ENCODE results near the gene PXDC1.

PXDC1 gene

GRCh38 chr6:3751077-3751729, at the start of gene PXDC1:
Gene PXDC1 (minus strand): TSS chr6:3751713. CDS start chr6:3751531, 182 bp downstream.
- no peak for DNase-seq

GRCh38 chr6:3800850-3801591, 49.5 kb upstream of the PXDC1 start:
- no peak for DNase-seq

DNA sequence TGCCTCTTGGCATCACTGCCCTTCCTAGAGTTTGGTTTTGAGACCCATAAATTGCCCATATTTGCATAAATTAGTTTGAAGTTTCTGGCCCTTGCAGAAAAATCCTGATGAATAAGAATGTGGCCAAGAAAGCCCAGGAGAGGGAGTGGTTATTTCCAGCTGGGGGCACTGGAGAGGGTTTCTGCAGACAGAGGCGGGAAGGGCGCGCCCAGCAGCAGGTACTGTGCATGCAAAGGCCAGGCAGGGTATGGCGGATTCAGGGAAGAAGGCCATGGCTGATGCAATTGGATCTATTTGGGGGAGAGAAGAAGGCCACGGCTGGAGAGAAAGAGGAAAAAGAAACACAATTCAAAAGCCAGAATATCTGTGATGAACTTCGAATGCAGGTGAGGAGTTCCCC, 48.2 kb upstream of the PXDC1 start:
- DNase-seq: no peak

DNA sequence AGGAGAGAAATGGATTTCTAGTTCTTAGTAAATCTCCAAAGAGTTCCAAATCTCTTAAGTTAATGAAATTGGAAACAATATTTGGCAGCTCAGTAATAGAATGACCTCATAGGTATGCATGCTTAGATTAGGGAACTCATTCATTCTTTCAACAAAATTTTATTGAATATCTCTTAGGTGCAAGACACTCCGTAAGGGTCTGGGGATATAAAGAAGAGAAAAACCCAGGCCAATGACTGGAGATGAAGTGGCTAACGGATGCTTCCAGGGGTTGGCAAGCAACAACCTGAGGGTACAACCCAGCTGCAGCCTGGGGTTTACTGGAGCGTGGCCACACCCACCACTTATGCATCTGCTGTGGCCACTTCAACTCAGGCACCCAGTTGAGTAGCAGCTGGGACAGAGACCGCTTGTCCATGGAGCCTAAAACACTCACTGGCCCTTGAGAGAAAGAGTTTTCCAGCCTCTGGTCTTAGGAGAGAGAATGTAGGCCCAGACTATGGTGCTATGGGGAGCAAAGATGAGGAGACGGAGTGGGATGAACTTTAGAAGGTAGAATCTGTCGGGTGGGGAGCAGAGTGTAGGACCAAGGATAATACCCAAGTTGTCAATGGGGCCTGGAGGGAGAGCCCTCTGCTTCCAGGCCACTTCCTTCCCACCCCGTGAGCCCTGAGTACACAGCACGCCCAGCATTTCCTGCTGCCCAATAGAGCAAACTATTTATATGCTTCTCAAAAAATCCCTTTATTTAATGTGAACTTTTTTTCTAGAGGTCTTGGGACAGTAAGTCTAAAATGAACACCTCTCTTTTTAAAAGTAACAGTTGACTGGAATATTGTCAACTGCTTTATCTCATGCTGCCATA, 46.8 kb upstream of the PXDC1 start:
- DNase-seq: no peak

GRCh38 chr6:3797231-3798054, 45.9 kb upstream of the PXDC1 start:
- DNase-seq: no peak

DNA sequence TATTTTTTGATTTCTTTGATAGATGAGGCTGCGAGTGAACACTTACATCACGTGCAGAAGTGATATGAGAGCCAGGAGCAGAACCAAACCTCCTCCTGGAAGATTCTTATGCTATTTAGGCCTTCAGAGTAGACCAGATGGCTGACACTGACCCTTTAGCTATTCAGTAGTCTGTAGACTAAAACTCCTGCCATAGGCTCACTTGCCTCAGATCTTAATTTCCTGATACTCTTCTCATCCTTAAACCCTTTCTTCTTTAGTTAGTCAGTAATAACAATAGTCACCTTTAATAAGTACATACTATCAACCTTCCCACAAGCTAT, 45.2 kb upstream of the PXDC1 start:
- no peak for DNase-seq

DNA sequence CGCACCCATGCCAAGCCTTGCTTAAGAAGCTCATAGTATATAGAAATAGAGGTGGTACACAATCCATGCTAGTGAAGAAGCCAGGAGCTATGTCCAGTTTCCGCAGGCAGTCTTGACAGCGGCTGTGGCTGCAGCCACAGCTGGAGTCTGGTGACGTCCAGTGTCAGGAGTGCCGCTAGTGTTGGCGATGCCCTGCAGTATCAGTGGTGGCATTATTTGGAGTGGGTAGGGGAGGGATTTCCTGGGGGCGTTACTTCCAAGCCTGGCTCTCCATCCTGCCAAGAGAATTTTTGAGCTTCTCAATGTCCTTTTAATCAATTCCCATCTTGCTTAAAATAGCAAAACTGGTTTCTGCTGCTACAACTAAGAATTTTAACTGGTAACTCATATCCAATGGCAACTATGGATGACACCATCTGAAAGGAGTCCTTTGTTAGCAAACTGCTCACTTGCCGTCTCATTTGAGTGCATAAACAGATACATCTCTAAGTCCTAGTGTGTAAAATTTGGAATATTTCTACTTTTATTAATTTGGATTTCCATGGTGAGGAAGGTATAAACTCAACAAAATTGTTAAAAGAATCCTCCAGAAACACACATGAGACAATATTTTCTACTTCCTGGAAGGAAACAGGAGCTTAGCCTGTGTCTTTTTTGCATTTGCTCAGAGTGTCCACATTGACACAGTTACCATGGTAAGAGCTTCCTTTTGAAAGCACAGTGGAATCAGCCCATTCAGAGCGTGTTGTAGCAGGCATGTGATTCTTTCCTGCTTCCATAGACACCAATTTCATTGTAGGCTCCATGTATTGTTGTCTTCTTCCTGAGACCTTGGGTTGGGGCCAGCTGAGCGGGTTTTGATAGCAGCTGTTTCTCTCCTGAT, 44.6 kb upstream of the PXDC1 start:
- peak; percentile 65 for DNase-seq

DNA sequence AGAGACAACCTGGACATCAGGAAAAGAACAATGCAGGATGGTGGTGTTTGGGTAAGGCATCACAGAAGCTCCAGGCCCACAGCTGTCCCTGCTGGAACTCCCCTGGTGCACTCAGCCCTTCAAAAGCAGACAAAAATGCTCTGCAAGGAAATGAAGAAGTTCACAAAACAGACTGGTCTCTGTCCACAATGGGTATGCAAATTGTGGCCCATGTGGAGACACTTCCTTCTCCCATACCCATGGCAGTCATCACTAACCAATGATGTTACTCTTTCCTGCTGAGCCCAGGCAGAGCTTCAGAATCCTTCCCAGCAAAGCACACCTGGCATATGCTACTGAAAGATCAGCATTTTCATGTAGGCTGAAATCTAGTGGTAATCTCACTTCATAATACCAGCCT, 42.6 kb upstream of the PXDC1 start:
- no peak for DNase-seq

DNA sequence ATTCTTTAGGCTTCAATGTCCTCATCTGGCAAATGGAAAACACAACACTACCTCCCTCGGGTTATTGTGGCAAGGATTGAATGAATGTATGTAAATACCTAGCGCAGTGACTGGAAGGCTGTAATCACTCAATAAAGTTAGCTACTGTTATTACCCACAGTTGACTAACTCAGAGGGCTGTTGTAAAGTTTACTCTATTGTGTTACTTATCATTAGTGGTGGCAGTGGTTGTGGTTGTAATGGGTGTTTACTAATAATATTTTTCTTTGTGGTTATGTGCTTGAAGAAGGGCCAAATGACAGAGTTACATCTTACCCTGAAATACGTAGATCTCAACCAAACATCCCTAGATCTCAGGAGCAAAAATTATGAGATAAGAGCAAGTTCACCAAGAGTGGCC, 42.0 kb upstream of the PXDC1 start:
- DNase-seq: no peak

GRCh38 chr6:3791526-3792203, 40.2 kb upstream of the PXDC1 start:
- DNase-seq: no peak

DNA sequence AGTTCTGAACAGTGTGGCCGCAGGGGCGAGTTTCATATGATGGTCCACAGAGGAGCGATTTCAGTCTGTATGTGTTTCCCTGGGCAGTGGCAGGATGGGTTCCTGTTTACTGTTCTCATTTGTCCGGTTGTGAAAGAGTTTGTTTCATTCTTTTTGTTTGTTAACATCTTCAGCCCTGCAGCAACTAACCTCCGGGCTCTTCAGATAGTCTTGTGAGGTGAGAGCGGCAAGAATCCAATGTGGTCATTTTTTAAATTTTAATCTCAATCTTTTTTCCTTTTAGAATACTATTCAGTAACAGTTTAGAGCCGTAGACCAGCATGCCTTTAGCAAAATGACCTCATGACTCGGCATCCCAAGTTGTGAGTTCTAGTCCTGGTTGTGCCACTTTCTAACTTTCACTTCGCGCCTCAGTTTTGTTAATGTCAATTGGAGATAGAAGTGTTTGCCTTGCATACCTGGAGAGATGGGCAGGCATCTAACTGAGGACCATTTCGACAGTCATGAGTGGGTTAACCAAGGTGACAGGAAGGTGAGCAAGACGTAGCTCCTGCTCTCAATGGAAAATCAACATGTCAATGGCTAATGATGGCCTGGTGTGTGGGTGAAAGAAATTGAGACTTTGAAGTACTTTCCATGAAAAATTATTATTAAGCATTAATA, 38.5 kb upstream of the PXDC1 start:
- DNase-seq: no peak

DNA sequence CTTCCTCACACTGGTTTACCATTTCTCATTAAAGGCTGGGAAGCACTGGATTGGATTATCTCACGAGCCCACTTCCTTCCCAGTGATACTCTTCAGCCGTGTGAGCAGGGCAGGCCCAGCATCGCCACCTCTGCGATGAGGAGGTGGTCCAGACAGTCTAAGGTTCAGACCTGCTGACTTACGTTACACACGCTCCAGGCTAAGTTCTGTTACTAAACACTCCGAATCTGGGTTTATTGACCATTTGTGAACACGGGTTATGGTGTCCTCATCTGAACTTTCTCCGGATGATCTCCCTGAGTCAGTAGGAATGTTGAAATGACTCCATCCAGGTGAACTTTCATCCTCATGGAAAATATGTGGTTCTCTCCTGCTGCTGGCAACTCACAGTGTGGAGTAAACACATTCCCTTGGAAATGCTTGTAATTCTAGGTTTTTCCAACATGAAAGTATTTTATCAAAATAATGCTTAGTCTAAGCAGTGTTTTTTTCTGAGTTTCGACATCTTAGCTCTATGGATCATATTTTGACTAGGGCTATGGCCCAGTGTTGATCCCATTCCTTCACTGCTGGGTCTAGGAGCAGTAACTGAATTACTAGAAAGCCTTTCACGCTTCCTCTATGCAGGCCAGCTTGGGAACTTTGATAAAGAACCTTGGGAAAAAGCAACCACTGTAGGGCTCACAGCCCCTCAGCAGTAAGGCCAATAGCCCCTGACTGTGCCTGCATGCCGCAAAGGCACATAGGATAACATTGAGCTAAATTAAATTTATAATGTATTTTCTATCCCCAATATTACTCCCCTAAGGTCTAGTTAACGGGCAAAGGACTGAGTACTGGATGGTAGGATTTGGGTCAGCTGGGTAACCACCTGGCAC, 37.7 kb upstream of the PXDC1 start:
- no peak for DNase-seq

DNA sequence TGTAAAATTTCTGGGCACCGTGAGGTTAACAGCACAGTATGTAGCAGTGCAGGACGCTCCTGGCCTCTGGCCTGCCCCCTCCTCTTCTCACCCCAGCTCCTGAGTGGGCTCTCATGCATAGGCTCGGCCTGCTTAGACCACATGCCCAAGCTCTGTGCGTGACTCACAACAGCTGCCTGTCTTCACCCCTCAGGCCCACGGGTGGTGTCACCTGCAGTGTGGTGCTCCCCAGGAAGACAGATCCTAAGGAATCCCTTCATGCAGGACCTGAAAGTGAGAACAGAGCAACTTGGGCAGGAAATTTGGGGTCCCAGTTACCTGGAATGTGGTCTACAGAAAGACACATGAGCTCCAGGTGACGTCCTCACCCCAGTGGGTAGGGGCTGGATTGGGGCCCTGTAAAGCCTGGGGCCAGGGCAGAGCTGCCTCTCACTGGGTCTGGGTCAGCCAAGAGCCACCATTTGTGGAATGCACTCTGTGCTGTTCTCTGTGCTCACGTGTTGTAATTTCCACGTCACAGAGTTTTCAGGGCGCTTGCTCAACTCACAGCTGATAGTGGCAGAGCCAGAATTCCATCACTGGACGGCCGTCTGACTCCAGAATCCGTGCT, 37.0 kb upstream of the PXDC1 start:
- DNase-seq: no peak

DNA sequence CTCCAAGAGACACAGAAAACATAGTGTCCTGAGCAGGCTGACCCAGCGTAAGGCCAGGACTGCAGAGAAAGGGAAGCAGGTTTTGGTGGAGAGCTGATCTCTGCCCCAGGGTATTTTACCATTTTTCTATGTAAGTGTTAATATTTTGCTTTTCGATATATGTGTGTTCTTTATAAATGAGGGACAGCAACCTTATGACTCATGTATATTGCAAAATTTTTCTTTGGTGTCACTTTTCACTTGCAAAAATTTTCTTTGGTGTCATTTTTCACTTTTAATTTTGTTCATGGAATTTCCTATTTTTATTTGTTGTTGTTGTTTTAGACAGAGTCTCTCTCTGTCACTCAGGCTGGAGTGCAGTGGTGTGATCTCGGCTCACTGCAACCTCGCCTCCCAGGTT, 34.6 kb upstream of the PXDC1 start:
- DNase-seq: no peak

- DNase-seq: no peak
These were observed 34.2 kb upstream of the PXDC1 start for GRCh38 chr6:3785745-3786098.

DNA sequence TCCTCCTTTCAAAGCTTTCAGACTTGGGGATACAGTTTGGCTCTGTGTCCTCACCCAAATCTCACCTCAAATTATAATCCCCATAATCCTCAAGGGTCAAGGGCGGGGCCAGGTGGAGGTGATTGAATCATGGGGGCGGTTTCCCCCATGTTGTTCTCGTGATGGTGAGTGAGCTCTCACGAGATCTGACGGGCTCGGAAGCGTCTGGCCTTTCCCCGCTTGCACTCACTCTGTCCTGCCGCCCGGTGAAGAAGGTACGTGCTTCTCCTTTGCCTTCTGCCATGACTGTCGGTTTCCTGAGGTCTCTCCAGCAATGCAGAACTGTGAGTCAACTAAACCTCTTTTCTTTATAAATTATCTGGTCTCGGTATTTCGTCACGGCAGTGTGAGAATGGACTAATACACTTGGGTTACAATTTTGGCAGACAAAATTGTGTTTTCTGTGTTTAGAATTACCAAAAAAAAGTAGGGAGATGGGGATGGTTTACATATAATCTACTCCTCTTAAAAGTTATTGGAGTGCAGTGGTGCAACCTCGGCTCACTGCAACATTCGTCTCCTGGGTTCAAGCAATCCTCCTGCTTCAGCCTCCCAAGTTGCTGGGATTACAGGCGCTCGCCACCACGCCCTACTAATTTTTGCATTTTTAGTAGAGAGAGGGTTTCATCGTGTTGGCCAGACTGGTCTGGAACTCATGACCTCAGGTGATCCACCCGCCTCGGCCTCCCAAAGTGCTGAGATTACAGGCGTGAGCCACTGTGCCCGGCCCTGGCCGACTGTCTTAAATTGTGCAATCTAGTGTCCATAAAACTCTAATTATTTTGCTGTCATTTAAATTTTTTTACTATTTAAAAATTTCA, 33.6 kb upstream of the PXDC1 start:
- no peak for DNase-seq

GRCh38 chr6:3784423-3784822, 32.9 kb upstream of the PXDC1 start:
- DNase-seq: no peak

Measured in COR-L47 (cell line).